CD4-positive, alpha-beta T cell (primary cell): ENCODE measurements around the gene POLA1. TPM values are rescaled to one million over a fixed set of nuclear protein-coding genes. Genes with fewer than 3 reads are reported as not detected.
A peak's percentile ranks its signal among the peaks of the same experiment; 100 is the strongest.

ENCODE experiments used
- ATAC-seq: fragments of 200-7000 bp; cut with Tn5 transposase; one replicate; pipeline ENCODE4 v1.10.0; 2022; ENCODE audit warnings: mild to moderate bottlenecking; ENCODE audit not compliant: poor library complexity
- CTCF ChIA-PET: fragments of 350-600 bp; sonication (Branson Sonifier 250); formaldehyde crosslinking; loops from one replicate; lab custom pipeline; 2021; ENCODE audit warnings: antibody characterized with exemption, inconsistent platforms; lab: Charles Lee
- POLR2A ChIA-PET: fragments of 350-600 bp; sonication (Branson Sonifier 250); formaldehyde crosslinking; loops from one replicate; lab custom pipeline; 2021; ENCODE audit warnings: antibody characterized with exemption, inconsistent platforms; lab: Charles Lee
- DNase-seq, 14 experiments: peaks; one replicate each; pipeline ENCODE4 v3.0.0-alpha.2; 2013 to 2020; ENCODE audit warnings: mixed read lengths in 2 of 14
- H3K27ac ChIP-seq, 2 donors: one replicate each; pipeline versions ENCODE4 v1.5.1 to v1.7.0; 2013; ENCODE audit warnings: low read length in 2 of 2, low read depth in 1 of 2, mild to moderate bottlenecking in 1 of 2
- H3K27me3 ChIP-seq, 2 experiments: 1 replicate in 1 of 2; 2 replicates in 1 of 2; pipeline versions ENCODE4 v1.6.1 to v1.7.0; 2013; ENCODE audit warnings: low read length in 2 of 2, control low read depth in 1 of 2, mild to moderate bottlenecking in 1 of 2, moderate library complexity in 1 of 2; ENCODE audit not compliant: insufficient read depth in 2 of 2, control insufficient read depth in 1 of 2
- H3K36me3 ChIP-seq: one replicate; pipeline ENCODE4 v1.6.1; 2013; ENCODE audit warnings: low read length, control low read depth; ENCODE audit not compliant: insufficient read depth
- H3K4me1 ChIP-seq: one replicate; pipeline ENCODE4 v1.6.1; 2013; ENCODE audit warnings: low read length, control low read depth; ENCODE audit not compliant: insufficient read depth
- H3K4me3 ChIP-seq: one replicate; pipeline ENCODE4 v1.5.1; 2013; ENCODE audit warnings: mild to moderate bottlenecking, low read length, moderate library complexity
- H3K9me3 ChIP-seq, 2 experiments: 1 replicate in 1 of 2; 2 replicates in 1 of 2; pipeline versions ENCODE4 v1.6.1 to v1.7.0; 2013; ENCODE audit warnings: low read length in 2 of 2, mild to moderate bottlenecking in 2 of 2, control low read depth in 1 of 2, moderate library complexity in 1 of 2; ENCODE audit not compliant: control insufficient read depth in 1 of 2, insufficient read depth in 1 of 2
- H3K27ac Mint-ChIP-seq: one replicate; pipeline ENCODE4 v1.8.0; 2020; ENCODE audit warnings: mixed read lengths
- H3K27me3 Mint-ChIP-seq: one replicate; pipeline ENCODE4 v1.8.0; 2021; ENCODE audit warnings: mixed read lengths
- H3K36me3 Mint-ChIP-seq: one replicate; pipeline ENCODE4 v1.8.0; 2021; ENCODE audit warnings: low read depth, mixed read lengths
- H3K4me1 Mint-ChIP-seq: one replicate; pipeline ENCODE4 v1.8.0; 2021; ENCODE audit warnings: low read depth, mixed read lengths
- H3K4me3 Mint-ChIP-seq: one replicate; pipeline ENCODE4 v1.8.0; 2020; ENCODE audit warnings: mild to moderate bottlenecking, mixed read lengths
- H3K9me3 Mint-ChIP-seq: one replicate; pipeline ENCODE4 v1.8.0; 2020; ENCODE audit warnings: mixed read lengths
- intact Hi-C, 2 experiments: fragments of 100-400 bp; cut with DNase I in 1 of 2; cut with micrococcal nuclease in 1 of 2; formaldehyde crosslinking; loops; one replicate each; pipeline versions ENCODE4 v1.15.1 to v1.9.0; 2023 to 2025; cut with DNase I, micrococcal nuclease
- total RNA-seq, 174 experiments: library from RNA in 2 of 174; stranded (reverse) in 2 of 174; gene quantifications; one replicate each; pipeline ENCODE4 v1.2.3 and lab custom pipeline; 2021 to 2026
- TF ChIP-seq, protein P1 (sequence below): fragments of 200-600 bp; IDR thresholded peaks from one replicate; pipeline ENCODE4 v1.8.0; 2022; ENCODE audit warnings: antibody characterized with exemption, mild to moderate bottlenecking

The POLA1 gene
- total RNA-seq, 2 experiments from 2014 or later = 4.7 TPM

- no peak overlapping the region for H3K4me3 ChIP-seq
- no peak for DNase-seq
- ChIA-PET CTCF (no interaction called here), POLR2A (no interaction called here)
- intact Hi-C loops = no loop called here
- peaks cover 55% of the 10 kb centered on the region for H3K27me3 Mint-ChIP-seq
- H3K27ac ChIP-seq = no peak overlapping the region
- peaks cover 40 to 73% of the 10 kb centered on the region in 2 experiments for H3K27me3 ChIP-seq
- H3K36me3 Mint-ChIP-seq = no peaks in the 10 kb centered on the region
- H3K27ac Mint-ChIP-seq = no peak overlapping the region
- H3K9me3 ChIP-seq = peaks cover 0 to 16% of the 10 kb centered on the region in 2 experiments
- no peaks in the 10 kb centered on the region for H3K9me3 Mint-ChIP-seq
- H3K4me3 Mint-ChIP-seq = no peak overlapping the region
- no peaks in the 10 kb centered on the region for H3K4me1 Mint-ChIP-seq
- H3K36me3 ChIP-seq = no peaks in the 10 kb centered on the region
- ATAC-seq = no peak
- TF ChIP-seq, protein P1, sequence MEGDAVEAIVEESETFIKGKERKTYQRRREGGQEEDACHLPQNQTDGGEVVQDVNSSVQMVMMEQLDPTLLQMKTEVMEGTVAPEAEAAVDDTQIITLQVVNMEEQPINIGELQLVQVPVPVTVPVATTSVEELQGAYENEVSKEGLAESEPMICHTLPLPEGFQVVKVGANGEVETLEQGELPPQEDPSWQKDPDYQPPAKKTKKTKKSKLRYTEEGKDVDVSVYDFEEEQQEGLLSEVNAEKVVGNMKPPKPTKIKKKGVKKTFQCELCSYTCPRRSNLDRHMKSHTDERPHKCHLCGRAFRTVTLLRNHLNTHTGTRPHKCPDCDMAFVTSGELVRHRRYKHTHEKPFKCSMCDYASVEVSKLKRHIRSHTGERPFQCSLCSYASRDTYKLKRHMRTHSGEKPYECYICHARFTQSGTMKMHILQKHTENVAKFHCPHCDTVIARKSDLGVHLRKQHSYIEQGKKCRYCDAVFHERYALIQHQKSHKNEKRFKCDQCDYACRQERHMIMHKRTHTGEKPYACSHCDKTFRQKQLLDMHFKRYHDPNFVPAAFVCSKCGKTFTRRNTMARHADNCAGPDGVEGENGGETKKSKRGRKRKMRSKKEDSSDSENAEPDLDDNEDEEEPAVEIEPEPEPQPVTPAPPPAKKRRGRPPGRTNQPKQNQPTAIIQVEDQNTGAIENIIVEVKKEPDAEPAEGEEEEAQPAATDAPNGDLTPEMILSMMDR = no peak
- peaks cover 33% of the 10 kb centered on the region for H3K4me1 ChIP-seq
Observed at GRCh38 chrX:25011589-25012432, 318.1 kb downstream of the POLA1 start.

- TF ChIP-seq, protein P1 = no peak
- Histone ChIP-seq H3K27ac (no peak overlapping the region), H3K4me3 (no peak overlapping the region), H3K27me3 (peaks cover 44 to 77% of the 10 kb centered on the region in 2 experiments), H3K9me3 (peaks cover 0 to 20% of the 10 kb centered on the region in 2 experiments), H3K36me3 (no peaks in the 10 kb centered on the region), H3K4me1 (peaks cover 35% of the 10 kb centered on the region)
- Mint-ChIP-seq H3K27me3 (peaks cover 59% of the 10 kb centered on the region), H3K4me3 (peak overlapping the region; percentile 67), H3K27ac (no peak overlapping the region), H3K4me1 (peaks cover 1% of the 10 kb centered on the region), H3K9me3 (no peaks in the 10 kb centered on the region), H3K36me3 (no peaks in the 10 kb centered on the region)
- DNase-seq (no peak), ATAC-seq (no peak)
- CTCF ChIA-PET = no interaction called here
- POLR2A ChIA-PET = no interaction called here
- intact Hi-C loops = no loop called here
Observed at GRCh38 chrX:25012433-25012735, 318.7 kb downstream of the POLA1 start.

DNA sequence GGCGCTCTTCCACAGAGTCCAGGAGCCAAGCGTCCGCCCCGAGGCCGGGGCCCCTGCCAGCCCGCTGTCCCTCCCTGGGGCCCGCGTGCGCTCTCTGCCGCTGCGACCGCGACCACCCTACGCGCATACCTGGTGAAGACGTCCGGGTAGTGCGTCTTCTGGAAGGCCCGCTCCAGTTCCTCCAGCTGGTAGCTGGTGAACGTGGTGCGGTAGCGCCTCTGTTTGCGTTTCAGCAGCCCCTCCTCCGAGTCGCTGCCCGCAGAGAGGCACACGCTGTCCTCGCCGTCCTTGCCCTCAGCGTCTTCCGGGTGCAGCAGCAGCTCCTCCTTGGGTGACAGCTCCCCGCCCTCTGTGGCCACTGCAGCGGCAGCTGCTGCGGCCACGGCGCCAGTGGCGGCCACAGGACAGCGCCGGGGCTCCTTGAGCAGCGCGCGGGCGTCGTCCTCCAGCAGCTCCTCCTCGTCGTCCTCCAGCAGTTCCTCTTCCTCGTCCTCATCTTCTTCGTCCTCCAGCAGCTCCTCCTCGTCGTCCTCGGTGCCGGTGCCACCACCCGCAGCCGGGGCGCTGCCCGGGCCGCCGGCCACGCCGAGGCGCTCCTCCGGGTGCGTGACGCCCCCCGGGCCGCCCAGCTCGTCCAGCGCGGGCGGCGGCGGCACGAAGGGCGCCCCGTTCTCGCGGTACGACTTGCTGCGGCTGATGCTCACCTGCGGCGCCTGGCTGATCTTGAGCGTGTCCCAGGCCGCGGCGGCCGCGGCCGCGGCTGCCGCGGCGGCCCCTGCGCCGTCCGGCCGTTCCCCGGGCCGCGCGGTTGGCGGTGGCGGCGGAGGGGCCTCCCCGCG, 319.3 kb downstream of the POLA1 start:
- H3K27ac Mint-ChIP-seq = no peak overlapping the region
- Histone ChIP-seq H3K9me3 (peaks cover 0 to 27% of the 10 kb centered on the region in 2 experiments), H3K4me3 (no peak overlapping the region), H3K27me3 (peaks cover 47 to 78% of the 10 kb centered on the region in 2 experiments), H3K27ac (no peak overlapping the region), H3K4me1 (peaks cover 40% of the 10 kb centered on the region), H3K36me3 (no peaks in the 10 kb centered on the region)
- peaks cover 5% of the 10 kb centered on the region for H3K4me1 Mint-ChIP-seq
- POLR2A ChIA-PET = no interaction called here
- TF ChIP-seq, protein P1 = no peak
- H3K36me3 Mint-ChIP-seq = no peaks in the 10 kb centered on the region
- ATAC-seq (no peak), DNase-seq (peak in 3 of 14 experiments; percentile 17 to 31 (median 28))
- peaks cover 59% of the 10 kb centered on the region for H3K27me3 Mint-ChIP-seq
- CTCF ChIA-PET = no interaction called here
- no peaks in the 10 kb centered on the region for H3K9me3 Mint-ChIP-seq
- peak overlapping the region; percentile 45 for H3K4me3 Mint-ChIP-seq
- intact Hi-C loops = no loop called here
